Keratinocyte (primary cell): ENCODE data around the gene MAPRE2. TPM values are rescaled to one million over a fixed set of nuclear protein-coding genes. Genes with fewer than 3 reads are reported as not detected.
"Not testable (repeated sequence)": the region's sequence is repeated elsewhere in the genome, so short reads cannot be mapped to it uniquely, and the experiment has no call there.

Experiments used
- DNase-seq: peaks from one replicate; pipeline ENCODE4 v3.0.0-alpha.2; 2011; ENCODE audit warnings: low read depth, missing footprints, low spot score
- FAIRE-seq: peaks from 2 replicates; lab custom pipeline; 2011; peaks lifted over from hg19 to GRCh38; lab: Jason Lieb, UNC
- H2AFZ ChIP-seq: 2 replicates; pipeline ENCODE4 v1.6.0; 2012; ENCODE audit warnings: low read length, control low read depth, inconsistent platforms; ENCODE audit not compliant: control insufficient read depth
- H3K27ac ChIP-seq: 2 replicates; pipeline ENCODE4 v1.5.1; 2011; ENCODE audit warnings: low read length; ENCODE audit not compliant: control insufficient read depth, insufficient read depth
- H3K27me3 ChIP-seq: 3 replicates; pipeline ENCODE4 v1.6.0; 2011; ENCODE audit warnings: low read length; ENCODE audit not compliant: control insufficient read depth, insufficient read depth; ENCODE audit errors: extremely low read depth
- H3K36me3 ChIP-seq, 2 experiments: 2 replicates in 1 of 2; 3 replicates in 1 of 2; pipeline ENCODE4 v1.5.1; 2011; ENCODE audit warnings: low read length in 2 of 2, mild to moderate bottlenecking in 1 of 2; ENCODE audit not compliant: control insufficient read depth in 2 of 2, insufficient read depth in 2 of 2; ENCODE audit errors: extremely low read depth in 1 of 2
- H3K4me1 ChIP-seq: 3 replicates; pipeline ENCODE4 v1.5.1; 2011; ENCODE audit warnings: low read length; ENCODE audit not compliant: control insufficient read depth, insufficient read depth; ENCODE audit errors: extremely low read depth
- H3K4me2 ChIP-seq: 3 replicates; pipeline ENCODE4 v1.6.0; 2011; ENCODE audit warnings: low read depth, low read length; ENCODE audit not compliant: control insufficient read depth, insufficient read depth; ENCODE audit errors: extremely low read depth
- H3K4me3 ChIP-seq, 3 experiments: fragments of 200-600 bp in 1 of 3; sonication (generic) in 1 of 3; 2 replicates in 2 of 3; 3 replicates in 1 of 3; pipeline ENCODE4 v1.5.1; 2011 to 2016; ENCODE audit warnings: low read length in 3 of 3, mild to moderate bottlenecking in 3 of 3, control low read depth in 2 of 3, inconsistent platforms in 1 of 3, low read depth in 1 of 3, mixed read lengths in 1 of 3, mixed run types in 1 of 3, moderate library complexity in 1 of 3; ENCODE audit not compliant: control insufficient read depth in 2 of 3, insufficient read depth in 2 of 3; ENCODE audit errors: extremely low read depth in 1 of 3
- H3K79me2 ChIP-seq: 2 replicates; pipeline ENCODE4 v1.6.0; 2012; ENCODE audit warnings: low read length; ENCODE audit not compliant: control insufficient read depth, insufficient read depth
- H3K9ac ChIP-seq: 3 replicates; pipeline ENCODE4 v1.6.0; 2011; ENCODE audit warnings: low read length; ENCODE audit not compliant: control insufficient read depth, insufficient read depth; ENCODE audit errors: extremely low read depth
- H3K9me1 ChIP-seq: 3 replicates; pipeline ENCODE4 v1.6.0; 2011; ENCODE audit warnings: low read length; ENCODE audit not compliant: control insufficient read depth, insufficient read depth; ENCODE audit errors: extremely low read depth
- H3K9me3 ChIP-seq: 2 replicates; pipeline ENCODE4 v1.5.1; 2012; ENCODE audit warnings: low read depth, low read length; ENCODE audit not compliant: control insufficient read depth
- H4K20me1 ChIP-seq: 3 replicates; pipeline ENCODE4 v1.6.0; 2011; ENCODE audit warnings: low read length; ENCODE audit not compliant: control insufficient read depth, insufficient read depth; ENCODE audit errors: extremely low read depth
- EZH2 ChIP-seq: IDR thresholded peaks from one replicate; pipeline ENCODE4 v1.6.1; 2012; ENCODE audit warnings: inconsistent platforms, mild to moderate bottlenecking, low read length, moderate library complexity
- dilution Hi-C: fragments of 300-500 bp; cut with MboI; formaldehyde crosslinking; loops from one replicate; pipeline ENCODE4 v1.7.0; 2020; ENCODE audit warnings: low sequenced_read_pairs; ENCODE audit not compliant: extremely low pct_ligation_motif_present
- polyA plus RNA-seq, 5 experiments: library from polyadenylated mRNA; depleted of rRNA in 3 of 5; stranded (reverse) in 3 of 5; stranded (forward) in 1 of 5; unstranded in 1 of 5; fragments of >200 nt; gene quantifications; 1 replicate in 1 of 5; 2 replicates in 3 of 5; 3 replicates in 1 of 5; pipeline versions ENCODE4 v1.2.1 to v1.2.3, GENCODE V29; 2011 to 2012; ENCODE audit warnings: missing spikeins in 2 of 5, low read depth in 1 of 5, low replicate concordance in 1 of 5
- TF ChIP-seq, protein P1 (sequence below), 3 experiments: IDR thresholded peaks in 1 of 3; conservative IDR thresholded peaks in 1 of 3; optimal IDR thresholded peaks in 1 of 3; 2 replicates in 2 of 3; 3 replicates in 1 of 3; pipeline versions ENCODE3 to v1.5.1; 2011; ENCODE audit warnings: low read length in 3 of 3, mild to moderate bottlenecking in 3 of 3, moderate library complexity in 2 of 3, control low read depth in 1 of 3, inconsistent platforms in 1 of 3; ENCODE audit not compliant: insufficient read depth in 2 of 3; ENCODE audit errors: extremely low read depth in 1 of 3

MAPRE2 gene
- polyA plus RNA-seq, 1 donor (not counting 4 experiments of a cell fraction or from before 2014, with no cell fraction given), result 14.2 TPM

DNA sequence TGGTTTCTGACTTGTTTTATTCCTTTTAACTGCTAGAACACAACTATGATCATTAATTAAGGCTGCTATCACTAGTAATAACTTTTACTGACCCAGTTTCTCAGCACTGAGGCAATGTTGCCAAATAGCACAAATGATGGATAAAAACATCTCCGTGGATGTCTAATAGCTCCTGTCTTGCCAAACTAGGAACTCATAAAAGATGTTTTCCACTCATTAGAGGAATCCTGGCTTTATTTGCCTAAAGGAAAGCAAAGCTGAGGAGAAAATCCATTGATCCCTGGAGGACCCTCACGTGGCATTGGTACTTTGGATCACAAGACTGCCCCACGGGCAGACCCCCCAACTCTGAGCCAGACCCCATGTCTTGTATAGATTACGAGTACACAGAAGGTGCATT lies 103.5 kb downstream of the MAPRE2 start:
- H3K9ac ChIP-seq, result no peak overlapping the region
- no peak for FAIRE-seq
- no peaks in the 10 kb centered on the region for H3K79me2 ChIP-seq
- no peak overlapping the region for H3K27ac ChIP-seq
- H3K27me3 ChIP-seq, result no peaks in the 10 kb centered on the region
- DNase-seq, result no peak
- no peak overlapping the region for H2AFZ ChIP-seq
- H3K9me1 ChIP-seq, result no peaks in the 10 kb centered on the region
- no peak overlapping the region for H3K4me2 ChIP-seq
- dilution Hi-C loops, result no loop called here
- H4K20me1 ChIP-seq, result no peaks in the 10 kb centered on the region
- H3K9me3 ChIP-seq, result no peaks in the 10 kb centered on the region
- no peaks in the 10 kb centered on the region for H3K36me3 ChIP-seq
- H3K4me3 ChIP-seq, result no peak overlapping the region
- no peaks in the 10 kb centered on the region for H3K4me1 ChIP-seq
- TF ChIP-seq EZH2, result no peak
- TF ChIP-seq, protein P1, sequence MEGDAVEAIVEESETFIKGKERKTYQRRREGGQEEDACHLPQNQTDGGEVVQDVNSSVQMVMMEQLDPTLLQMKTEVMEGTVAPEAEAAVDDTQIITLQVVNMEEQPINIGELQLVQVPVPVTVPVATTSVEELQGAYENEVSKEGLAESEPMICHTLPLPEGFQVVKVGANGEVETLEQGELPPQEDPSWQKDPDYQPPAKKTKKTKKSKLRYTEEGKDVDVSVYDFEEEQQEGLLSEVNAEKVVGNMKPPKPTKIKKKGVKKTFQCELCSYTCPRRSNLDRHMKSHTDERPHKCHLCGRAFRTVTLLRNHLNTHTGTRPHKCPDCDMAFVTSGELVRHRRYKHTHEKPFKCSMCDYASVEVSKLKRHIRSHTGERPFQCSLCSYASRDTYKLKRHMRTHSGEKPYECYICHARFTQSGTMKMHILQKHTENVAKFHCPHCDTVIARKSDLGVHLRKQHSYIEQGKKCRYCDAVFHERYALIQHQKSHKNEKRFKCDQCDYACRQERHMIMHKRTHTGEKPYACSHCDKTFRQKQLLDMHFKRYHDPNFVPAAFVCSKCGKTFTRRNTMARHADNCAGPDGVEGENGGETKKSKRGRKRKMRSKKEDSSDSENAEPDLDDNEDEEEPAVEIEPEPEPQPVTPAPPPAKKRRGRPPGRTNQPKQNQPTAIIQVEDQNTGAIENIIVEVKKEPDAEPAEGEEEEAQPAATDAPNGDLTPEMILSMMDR (optimal IDR thresholded peaks at IDR 0.05 in 1 of 3, IDR thresholded peaks at IDR 0.05 in 1 of 3, conservative IDR thresholded peaks at IDR 0.05 in 1 of 3; ENCODE audit: extremely low read depth in 1 of 3, insufficient read depth in 2 of 3, low read length in 3 of 3), result no peak

DNA sequence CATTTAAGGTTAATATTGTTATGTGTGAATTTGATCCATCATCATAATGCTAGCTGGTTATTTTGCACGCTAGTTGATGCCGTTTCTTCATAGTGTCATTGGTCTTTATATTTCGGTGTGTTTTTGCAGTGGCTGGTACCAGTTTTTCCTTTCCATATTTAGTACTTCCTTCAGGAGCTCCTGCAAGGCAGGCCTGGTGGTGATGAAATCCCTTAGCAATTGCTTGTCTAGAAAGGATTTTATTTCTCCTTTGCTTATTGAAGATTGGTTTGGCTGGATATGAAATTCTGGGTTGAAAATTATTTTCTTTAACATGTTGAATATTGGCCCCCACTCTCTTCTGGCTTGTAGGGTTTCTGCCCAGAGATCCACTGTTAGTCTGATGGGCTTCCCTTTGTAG lies 109.0 kb downstream of the MAPRE2 start:
- H3K4me2 ChIP-seq, H3K27me3 ChIP-seq, H4K20me1 ChIP-seq, H3K9me1 ChIP-seq, H3K4me3 ChIP-seq, DNase-seq, H2AFZ ChIP-seq, H3K27ac ChIP-seq, H3K79me2 ChIP-seq, H3K4me1 ChIP-seq, H3K36me3 ChIP-seq, H3K9me3 ChIP-seq, FAIRE-seq, dilution Hi-C loops, H3K9ac ChIP-seq: not testable (repeated sequence)

DNA sequence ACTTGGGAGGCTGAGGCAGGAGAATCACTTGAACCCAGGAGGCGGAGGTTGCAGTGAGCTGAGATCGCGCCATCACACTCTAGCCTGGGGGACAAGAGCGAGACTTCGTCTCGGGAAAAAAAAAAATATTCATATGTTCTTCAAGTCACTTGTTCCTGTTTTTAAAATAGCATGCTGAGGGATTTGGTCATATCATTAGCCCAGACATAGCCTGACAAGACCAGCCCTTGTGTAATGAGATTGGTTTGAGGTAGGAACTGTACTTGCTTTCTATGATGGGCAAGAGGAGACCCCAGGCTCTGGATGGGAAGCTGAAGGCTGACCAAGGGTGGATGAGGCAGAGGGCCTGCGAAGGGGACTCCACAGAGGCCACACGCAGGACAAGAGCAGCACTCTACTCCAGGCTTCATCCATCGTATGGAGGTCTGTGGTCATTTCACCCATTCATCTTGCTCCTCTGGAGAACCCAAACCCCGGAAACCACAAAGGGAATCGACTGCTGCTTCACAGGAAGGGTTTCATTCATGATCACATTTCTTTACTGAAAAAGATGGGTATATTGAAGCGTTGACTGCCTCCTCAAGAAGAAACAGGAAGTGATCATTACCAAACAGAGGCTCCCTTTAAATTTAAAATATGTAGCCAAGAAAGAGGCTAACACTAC lies 112.5 kb downstream of the MAPRE2 start:
- no peaks in the 10 kb centered on the region for H3K27me3 ChIP-seq
- no peak overlapping the region for H3K9ac ChIP-seq
- no peak overlapping the region for H3K4me3 ChIP-seq
- H3K9me3 ChIP-seq, result no peaks in the 10 kb centered on the region
- H3K4me2 ChIP-seq, result no peak overlapping the region
- H4K20me1 ChIP-seq, result no peaks in the 10 kb centered on the region
- no peaks in the 10 kb centered on the region for H3K4me1 ChIP-seq
- H3K9me1 ChIP-seq, result no peaks in the 10 kb centered on the region
- TF ChIP-seq, protein P1 (optimal IDR thresholded peaks at IDR 0.05 in 1 of 3, IDR thresholded peaks at IDR 0.05 in 1 of 3, conservative IDR thresholded peaks at IDR 0.05 in 1 of 3; ENCODE audit: extremely low read depth in 1 of 3, insufficient read depth in 2 of 3, low read length in 3 of 3), result no peak
- no peak for TF ChIP-seq EZH2
- H3K36me3 ChIP-seq, result no peaks in the 10 kb centered on the region
- no peak for FAIRE-seq
- no peaks in the 10 kb centered on the region for H3K79me2 ChIP-seq
- no peak overlapping the region for H2AFZ ChIP-seq
- no peak for DNase-seq
- dilution Hi-C loops, result no loop called here
- no peak overlapping the region for H3K27ac ChIP-seq
